Stimulated activated CD8-positive, alpha-beta memory T cell treated with anti-CD3 and anti-CD28 coated beads, Interleukin-12 subunit alpha, Interleukin-12 subunit beta, amount 100 ng/mL, for 1 hour (primary cell): ENCODE results near the gene TEAD1.

Experiments
- DNase-seq: peaks from one replicate; pipeline ENCODE4 v3.0.0-alpha.2; 2020; ENCODE audit warnings: low read depth

Gene TEAD1

GRCh38 chr11:12835286-12835685 lies 161.1 kb downstream of the TEAD1 start:
- DNase-seq = no peak

DNA sequence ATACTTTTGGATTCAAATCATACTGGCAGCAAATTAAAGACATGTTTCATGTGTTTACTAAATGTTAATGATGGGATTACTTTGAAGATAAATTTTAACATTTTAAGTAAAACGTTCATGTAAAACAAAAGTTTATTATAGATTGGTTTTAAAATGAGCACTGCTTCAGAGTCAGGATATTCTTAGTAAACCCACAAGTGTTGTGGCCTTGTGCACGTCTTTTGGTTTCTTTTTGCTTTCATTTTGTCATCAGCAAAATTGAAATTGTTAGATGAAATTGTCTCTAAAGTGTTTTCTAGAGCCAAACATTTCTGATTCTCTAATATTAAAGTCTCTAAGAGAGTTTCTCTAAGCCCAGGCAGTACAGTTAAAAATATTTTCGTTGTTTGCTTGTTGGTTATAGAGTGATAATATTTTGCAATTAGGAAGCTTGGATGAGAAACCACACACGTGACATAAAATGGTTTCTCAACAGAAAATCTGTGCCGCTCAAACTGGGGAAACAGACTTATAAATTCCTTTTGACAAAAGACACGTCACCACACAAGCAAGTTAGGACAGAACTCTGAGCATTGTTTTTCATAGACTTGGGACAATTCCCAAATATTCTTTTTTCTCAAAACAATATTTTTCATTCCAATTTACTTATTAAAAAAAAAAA lies 164.4 kb downstream of the TEAD1 start:
- no peak for DNase-seq

GRCh38 chr11:12840871-12841660 lies 166.8 kb downstream of the TEAD1 start:
- DNase-seq = no peak

DNA sequence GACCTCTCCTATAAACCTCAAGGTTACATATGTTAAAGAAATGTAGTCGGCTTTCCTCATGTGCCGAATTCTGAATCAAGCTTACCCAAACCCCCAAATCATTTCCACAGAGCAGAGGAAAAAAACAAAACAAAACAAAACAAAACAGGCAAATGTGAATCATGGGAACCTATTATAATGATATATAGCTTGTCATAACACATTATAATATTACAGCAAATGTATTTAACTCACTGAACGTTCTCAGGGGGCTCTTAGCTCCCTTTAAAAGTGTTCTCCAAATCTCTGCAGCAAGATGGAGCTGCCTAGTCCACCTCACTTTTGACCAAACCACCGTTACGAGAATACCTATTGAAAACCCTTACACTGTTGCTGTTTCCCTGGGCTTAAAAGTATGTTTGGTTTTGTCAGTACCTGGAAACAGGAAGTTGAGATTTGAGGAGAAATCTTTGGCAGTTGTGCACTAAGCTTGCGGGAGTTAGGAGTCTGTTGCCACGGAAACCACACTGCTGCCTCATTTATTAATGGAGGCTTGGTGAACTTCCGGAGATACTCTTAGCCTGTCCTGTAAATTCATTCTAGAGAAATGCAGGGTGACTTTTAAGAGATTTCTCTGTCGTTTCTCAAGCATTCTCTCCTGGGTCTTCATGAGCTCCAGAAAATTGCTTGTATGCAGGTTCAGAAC lies 167.9 kb downstream of the TEAD1 start:
- no peak for DNase-seq

DNA sequence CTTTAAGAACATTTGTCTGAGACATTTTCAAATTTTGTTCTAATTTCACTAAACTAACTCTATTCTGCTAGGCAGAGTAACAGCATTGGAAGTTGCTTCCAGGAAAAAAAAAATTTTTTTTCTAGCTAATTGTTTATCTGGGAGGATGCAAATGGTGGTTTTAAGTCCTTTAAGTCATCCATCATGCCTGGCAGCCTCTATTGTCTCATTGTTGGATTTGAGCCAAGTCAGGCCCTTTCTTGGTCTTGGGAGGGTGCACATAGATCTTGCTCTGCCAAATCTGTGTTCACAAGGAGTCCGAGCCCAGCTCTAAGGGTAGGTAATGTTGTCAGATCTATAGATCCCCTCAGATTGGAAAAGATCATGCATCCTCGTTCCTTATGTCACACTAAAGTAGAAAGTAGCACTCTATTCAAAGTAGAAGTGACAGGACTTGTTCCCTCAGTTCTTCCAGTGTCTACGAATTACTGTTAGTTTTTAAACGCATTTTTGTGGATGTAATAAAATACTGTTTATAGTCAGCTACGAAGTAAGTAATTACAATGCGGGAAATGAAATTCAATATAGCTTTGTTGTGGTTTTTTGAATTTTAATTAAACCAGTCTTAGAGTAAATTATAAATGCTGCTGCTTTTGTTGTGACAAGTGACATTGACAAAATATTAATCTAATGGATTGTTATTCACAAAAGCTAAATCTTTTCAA lies 168.9 kb downstream of the TEAD1 start:
- no peak for DNase-seq

DNA sequence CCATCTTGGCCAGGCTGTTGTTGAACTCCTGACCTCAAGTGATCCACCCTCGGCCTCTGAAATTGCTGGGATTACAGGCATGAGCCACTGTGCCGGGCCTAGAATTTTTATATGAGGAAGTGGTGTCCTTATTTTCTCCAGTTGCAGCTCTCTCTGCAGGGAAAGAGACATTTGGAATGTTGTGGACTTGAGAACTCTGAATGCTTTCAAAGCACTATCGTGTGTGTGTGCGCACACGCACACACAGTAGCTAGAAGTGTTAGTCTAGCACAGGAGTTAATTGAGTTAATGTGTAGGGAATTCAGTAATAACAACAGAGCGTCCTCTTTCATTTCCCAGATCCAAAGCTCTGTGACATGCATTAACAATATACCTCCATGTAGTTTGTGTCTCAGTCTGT lies 170.9 kb downstream of the TEAD1 start:
- DNase-seq = no peak

- DNase-seq = no peak
These were observed 171.6 kb downstream of the TEAD1 start for GRCh38 chr11:12845739-12846358.

DNA sequence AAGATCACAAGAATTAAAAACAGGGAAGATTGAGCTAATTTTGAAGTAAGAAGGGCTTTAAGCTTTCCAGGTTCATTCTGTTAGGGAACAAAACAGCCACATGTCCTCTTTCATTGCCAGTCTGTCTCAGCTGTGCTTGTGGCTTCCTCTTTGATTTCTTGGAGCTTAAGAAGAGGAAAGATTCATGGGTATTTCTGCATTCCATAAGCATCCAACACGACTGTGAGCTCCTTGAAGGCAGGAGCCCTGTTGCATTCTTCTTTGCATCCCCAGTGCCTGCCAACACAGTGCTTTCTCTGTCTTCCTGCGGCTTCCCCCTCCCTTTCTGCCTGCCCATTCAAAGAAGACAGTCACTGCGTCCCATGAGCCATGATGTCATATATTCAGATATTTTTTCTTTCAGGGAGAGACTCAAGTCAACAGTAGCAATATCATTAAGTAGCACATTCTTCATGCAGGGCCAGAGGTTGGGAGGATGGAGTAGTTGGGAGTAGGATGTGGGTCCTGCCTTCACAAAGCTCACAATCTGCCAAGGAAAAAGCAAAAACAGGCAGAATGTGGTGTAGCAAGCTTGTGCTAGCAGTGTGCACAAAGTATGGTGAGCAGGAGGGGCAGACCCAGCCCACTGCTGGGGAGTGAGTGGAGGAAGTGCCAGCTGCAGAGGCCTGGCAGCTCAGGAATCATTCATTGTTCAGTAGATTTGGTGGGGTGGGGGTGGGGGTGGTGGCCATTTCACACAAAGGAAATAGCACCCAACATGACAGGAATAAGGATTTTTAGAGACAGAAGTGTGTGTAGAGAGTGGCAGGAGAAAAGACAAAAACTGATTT lies 172.8 kb downstream of the TEAD1 start:
- no peak for DNase-seq

GRCh38 chr11:12848413-12848812 lies 174.2 kb downstream of the TEAD1 start:
- no peak for DNase-seq

GRCh38 chr11:12853325-12853651 lies 179.1 kb downstream of the TEAD1 start:
- no peak for DNase-seq

GRCh38 chr11:12853652-12854296 lies 179.6 kb downstream of the TEAD1 start:
- DNase-seq = no peak

GRCh38 chr11:12854297-12854661 lies 180.1 kb downstream of the TEAD1 start:
- no peak for DNase-seq

DNA sequence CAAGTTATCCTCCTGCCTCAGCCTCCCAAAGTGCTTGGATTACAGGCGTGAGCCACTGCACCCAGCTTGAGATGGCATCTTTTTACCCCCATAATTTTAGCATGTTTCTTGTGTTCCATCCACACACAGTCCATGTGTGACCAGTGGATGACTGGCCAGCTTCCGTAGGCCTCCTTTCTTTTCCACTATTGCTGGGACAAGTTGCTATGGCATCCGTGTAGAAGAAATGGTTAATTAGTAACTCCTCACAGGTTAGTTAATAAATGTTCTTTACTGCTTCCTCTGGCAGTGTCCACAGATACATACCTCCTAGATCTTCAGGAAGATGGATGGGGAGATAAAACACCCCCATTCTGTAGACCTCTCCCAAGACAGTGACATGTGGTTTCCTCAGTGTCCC lies 180.6 kb downstream of the TEAD1 start:
- no peak for DNase-seq

GRCh38 chr11:12856338-12856737 lies 182.1 kb downstream of the TEAD1 start:
- DNase-seq = no peak

DNA sequence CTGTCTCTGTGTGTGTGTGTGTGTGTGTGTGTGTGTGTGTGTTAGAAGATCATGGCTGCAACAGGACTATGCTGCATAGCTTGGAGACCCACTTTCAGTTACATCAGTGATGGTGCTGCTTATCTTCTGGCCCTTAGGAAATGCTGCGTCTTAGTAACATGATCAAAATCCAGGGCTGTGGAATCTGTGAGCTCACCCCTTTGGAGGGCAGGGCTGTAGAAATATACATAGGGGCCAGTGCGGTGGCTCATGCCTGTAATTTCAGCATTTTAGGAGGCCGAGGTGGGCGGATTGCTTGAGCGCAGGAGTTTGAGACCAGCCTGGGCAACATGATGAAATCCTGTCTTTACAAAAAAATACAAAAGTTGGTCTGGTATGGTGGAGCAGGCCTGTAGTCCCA lies 183.4 kb downstream of the TEAD1 start:
- DNase-seq = no peak

GRCh38 chr11:12859872-12860657 lies 185.8 kb downstream of the TEAD1 start:
- no peak for DNase-seq

DNA sequence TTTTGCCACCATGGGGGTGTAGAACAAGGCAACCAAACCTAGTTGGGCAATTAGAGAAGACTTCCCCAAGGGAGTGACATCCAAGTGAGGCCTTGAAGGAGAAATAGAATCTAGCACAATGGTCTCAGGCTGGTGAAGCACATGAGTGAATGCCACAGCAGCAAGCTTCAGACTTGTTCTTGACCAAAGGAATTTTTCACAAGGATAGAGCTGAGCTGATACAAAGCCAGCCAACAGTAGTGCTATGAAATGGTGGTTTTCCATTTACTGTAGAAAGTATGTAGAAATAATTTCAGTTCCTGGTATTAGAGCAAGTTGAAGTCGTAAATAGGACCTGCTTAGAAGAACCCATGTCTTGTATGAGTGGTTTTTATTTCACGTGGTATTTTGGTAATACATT lies 186.6 kb downstream of the TEAD1 start:
- no peak for DNase-seq

DNA sequence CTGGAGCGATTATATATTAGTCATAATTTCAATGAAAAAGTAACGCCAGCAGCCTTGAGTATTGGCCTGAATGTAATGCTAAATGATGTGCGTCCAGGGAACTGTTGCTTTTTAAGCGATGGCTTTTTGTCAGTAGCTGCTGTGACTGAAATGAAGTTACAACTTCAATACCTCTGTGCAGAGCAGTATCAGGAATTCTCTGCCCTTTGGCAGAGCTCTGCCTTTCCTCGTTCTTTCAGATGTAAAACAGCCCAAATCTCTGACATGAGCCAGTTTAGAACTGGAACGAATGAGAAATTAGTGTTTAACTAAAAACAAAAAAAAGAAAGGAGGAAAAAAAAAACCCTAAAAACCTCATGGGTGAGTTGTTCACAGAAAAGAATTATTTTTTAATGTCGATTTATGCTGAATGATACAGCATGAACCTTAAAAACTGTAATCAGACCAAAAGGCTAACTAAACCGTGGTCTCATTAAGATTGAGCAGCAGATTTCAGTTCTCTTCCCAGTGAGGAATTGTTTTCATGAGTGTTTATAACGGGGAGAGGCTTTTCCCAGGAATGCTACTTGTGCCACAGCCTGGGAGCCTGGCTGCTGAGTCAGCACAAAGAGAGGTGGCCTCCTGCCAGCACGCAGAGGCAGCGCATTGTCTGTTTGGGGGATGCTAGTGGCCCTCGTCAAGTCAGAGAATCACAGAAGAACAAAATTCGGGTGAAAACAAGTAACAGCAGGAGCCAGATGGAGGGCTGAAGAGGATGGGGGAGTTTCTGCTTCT lies 188.7 kb downstream of the TEAD1 start:
- no peak for DNase-seq

DNA sequence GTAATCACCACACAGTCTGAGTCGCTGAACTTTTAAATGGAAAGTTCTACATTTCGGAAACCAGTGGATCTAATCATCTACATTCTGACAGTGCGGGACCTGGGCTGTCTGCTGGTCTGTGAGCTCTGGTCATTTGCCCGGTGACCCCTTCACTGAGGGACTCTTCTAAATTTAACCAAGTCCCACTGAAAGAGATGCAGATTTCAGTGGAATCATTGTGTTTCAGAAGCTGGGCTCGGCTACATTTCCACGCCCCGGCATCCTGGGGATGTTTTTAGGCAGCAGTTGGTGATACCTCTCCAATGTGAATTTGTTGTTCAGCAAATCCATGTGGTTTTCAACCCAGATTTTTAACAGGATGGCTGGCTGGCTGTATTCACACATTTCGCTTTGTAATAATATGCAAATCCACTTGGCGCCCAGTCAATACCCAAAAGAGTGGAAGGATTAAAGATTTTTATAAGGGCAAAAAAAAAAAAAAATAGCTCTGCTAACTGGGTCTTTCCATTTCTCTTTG lies 189.4 kb downstream of the TEAD1 start:
- no peak for DNase-seq
